Prostate gland (tissue), 2 donors: ENCODE data around the gene CROCC2. TPM values are rescaled to one million over a fixed set of nuclear protein-coding genes. Genes with fewer than 3 reads are reported as not detected.

Source experiments
- DNase-seq: peaks from one replicate; pipeline ENCODE4 v3.0.0-alpha.2; 2019; ENCODE audit warnings: low spot score
- H3K27ac ChIP-seq, 2 donors: fragments of 200-600 bp; sonication (generic); 2 replicates each; pipeline ENCODE4 v1.5.1; 2017 to 2019
- H3K27me3 ChIP-seq: fragments of 200-600 bp; sonication (generic); replicated peaks from 2 replicates; pipeline ENCODE4 v1.5.1; 2019; ENCODE audit not compliant: insufficient read depth
- H3K36me3 ChIP-seq, 2 donors: fragments of 200-600 bp; sonication (generic); 1 replicate in 1 of 2; 2 replicates in 1 of 2; pipeline versions ENCODE4 v1.5.1 to v1.8.1; 2017 to 2019
- H3K4me1 ChIP-seq: fragments of 200-600 bp; sonication (generic); replicated peaks from 2 replicates; pipeline ENCODE4 v1.5.1; 2019
- H3K4me3 ChIP-seq, 2 donors: fragments of 200-600 bp; sonication (generic); 2 replicates each; pipeline ENCODE4 v1.5.1; 2017 to 2019
- H3K9me3 ChIP-seq: fragments of 200-600 bp; sonication (generic); 2 replicates; pipeline ENCODE4 v1.5.1; 2017
- CTCF ChIP-seq, 4 experiments: fragments of 200-600 bp in 2 of 4; fragments of 450-650 bp in 2 of 4; sonication (generic) in 2 of 4; IDR thresholded peaks; 1 replicate in 3 of 4; 2 replicates in 1 of 4; pipeline ENCODE4 v1.5.1; 2016 to 2019; ENCODE audit warnings: antibody characterized with exemption in 4 of 4, mild to moderate bottlenecking in 2 of 4, moderate library complexity in 2 of 4
- POLR2A ChIP-seq: fragments of 450-650 bp; IDR thresholded peaks from one replicate; pipeline ENCODE4 v1.6.1; 2016; ENCODE audit warnings: antibody characterized with exemption, mild to moderate bottlenecking
- POLR2AphosphoS5 ChIP-seq: sonication (generic); formaldehyde crosslinking; IDR thresholded peaks from one replicate; pipeline ENCODE4 v1.6.1; 2017; ENCODE audit warnings: antibody characterized with exemption
- WGBS: methylation state at CpG from one replicate; pipeline ENCODE4 v1.1.5; 2018; 5-methylcytosine and 5-hydroxymethylcytosine counted together
- intact Hi-C: fragments of 100-400 bp; cut with DNase I; formaldehyde crosslinking; loops from one replicate; pipeline ENCODE4 v1.14.2; 2022
- total RNA-seq, 2 donors: library from RNA; depleted of rRNA; stranded (reverse); fragments of >200 nt; gene quantifications; one replicate each; pipeline ENCODE4 v1.1.0, GENCODE V29; 2016

Gene CROCC2
- total RNA-seq, 2 donors from 2014 or later = 0.23 TPM; not detected in 1

- no peak for DNase-seq
- H3K27ac ChIP-seq = no peak overlapping the region
- H3K27me3 ChIP-seq = no peaks in the 10 kb centered on the region
- H3K36me3 ChIP-seq = no peaks in the 10 kb centered on the region
- no peak overlapping the region for H3K4me3 ChIP-seq
- intact Hi-C loops = no loop called here
- TF ChIP-seq POLR2AphosphoS5 = no peak
- no peak for TF ChIP-seq CTCF (IDR thresholded peaks at IDR 0.05)
- TF ChIP-seq POLR2A = no peak
- H3K4me1 ChIP-seq = peaks cover 3% of the 10 kb centered on the region
- WGBS = 83% methylated on average over 14 of the region's 15 CpGs
- no peaks in the 10 kb centered on the region for H3K9me3 ChIP-seq
Observed at GRCh38 chr2:240959214-240959940, 53.2 kb downstream of the CROCC2 start.

- Histone ChIP-seq H3K27me3 (no peaks in the 10 kb centered on the region), H3K9me3 (no peaks in the 10 kb centered on the region), H3K4me1 (peaks cover 3% of the 10 kb centered on the region), H3K4me3 (no peak overlapping the region), H3K36me3 (no peaks in the 10 kb centered on the region), H3K27ac (no peak overlapping the region)
- no peak for TF ChIP-seq CTCF (IDR thresholded peaks at IDR 0.05)
- no peak for TF ChIP-seq POLR2A
- no peak for TF ChIP-seq POLR2AphosphoS5
- DNase-seq = no peak
- WGBS = 77% methylated on average over 14 of the region's 14 CpGs
- intact Hi-C loops = no loop called here
Observed at GRCh38 chr2:240959941-240960308, 53.8 kb downstream of the CROCC2 start.

- H3K36me3 ChIP-seq = no peaks in the 10 kb centered on the region
- no peaks in the 10 kb centered on the region for H3K27me3 ChIP-seq
- TF ChIP-seq POLR2AphosphoS5 (peak; percentile 31), POLR2A (no peak)
- no peak overlapping the region for H3K27ac ChIP-seq
- intact Hi-C loops = no loop called here
- 19% methylated on average over 20 of the region's 28 CpGs for WGBS
- no peak overlapping the region for H3K4me3 ChIP-seq
- no peaks in the 10 kb centered on the region for H3K9me3 ChIP-seq
- peaks cover 3% of the 10 kb centered on the region for H3K4me1 ChIP-seq
- no peak for DNase-seq
Observed at GRCh38 chr2:240960309-240960970, 54.3 kb downstream of the CROCC2 start.

- Histone ChIP-seq H3K4me1 (peaks cover 3% of the 10 kb centered on the region), H3K4me3 (no peak overlapping the region), H3K27me3 (no peaks in the 10 kb centered on the region), H3K27ac (no peak overlapping the region), H3K9me3 (no peaks in the 10 kb centered on the region), H3K36me3 (no peaks in the 10 kb centered on the region)
- no peak for DNase-seq
- intact Hi-C loops = no loop called here
- no peak for TF ChIP-seq CTCF (IDR thresholded peaks at IDR 0.05)
- WGBS = 67% methylated on average over 27 of the region's 27 CpGs
Observed at GRCh38 chr2:240960971-240961876, 55.1 kb downstream of the CROCC2 start.

GRCh38 chr2:240961910-240962299 is 55.8 kb downstream of the CROCC2 start:
- intact Hi-C loops = no loop called here
- no peak for TF ChIP-seq CTCF (IDR thresholded peaks at IDR 0.05)
- no peak for TF ChIP-seq POLR2A
- no peak for TF ChIP-seq POLR2AphosphoS5
- H3K27me3 ChIP-seq = no peaks in the 10 kb centered on the region
- no peaks in the 10 kb centered on the region for H3K9me3 ChIP-seq
- WGBS = 59% methylated on average over 12 of the region's 12 CpGs
- H3K4me3 ChIP-seq = no peak overlapping the region
- no peak for DNase-seq
- H3K36me3 ChIP-seq = no peaks in the 10 kb centered on the region
- H3K27ac ChIP-seq = no peak overlapping the region
- peaks cover 3% of the 10 kb centered on the region for H3K4me1 ChIP-seq
